ENCODE measurements around the gene ENDOD1.
A peak's percentile ranks its signal among the peaks of the same experiment; 100 is the strongest.

The ENDOD1 gene

GRCh38 chr11:95145430-95146060, 55.9 kb downstream of the ENDOD1 start:
- Histone ChIP-seq H3K27ac (ENCODE audit: insufficient read depth in 1 of 2, low read depth in 1 of 2, low read length in 2 of 2, poor library complexity in 1 of 2, severe bottlenecking in 2 of 2) (no peak overlapping the region), H3K4me1 (ENCODE audit: control extremely low read depth in 1 of 4, control insufficient read depth in 4 of 4, insufficient read depth in 4 of 4, low read length in 3 of 4) (peaks cover 11 to 47% (median 30%) of the 10 kb centered on the region in 4 experiments), H3K9me3 (ENCODE audit: control extremely low read depth in 1 of 5, control insufficient read depth in 4 of 5, insufficient read depth in 2 of 5, low read depth in 1 of 5, low read length in 4 of 5) (no peaks in the 10 kb centered on the region), H3K36me3 (ENCODE audit: control insufficient read depth in 4 of 4, insufficient read depth in 4 of 4, low read length in 3 of 4) (no peaks in the 10 kb centered on the region), H3K4me3 (ENCODE audit: control insufficient read depth in 1 of 7, extremely low read depth in 1 of 7, insufficient read depth in 4 of 7, low read depth in 2 of 7, low read length in 6 of 7) (no peak overlapping the region), H3K27me3 (replicated peaks in 2 of 5; ENCODE audit: control insufficient read depth in 4 of 5, insufficient read depth in 5 of 5, low read length in 4 of 5) (no peaks in the 10 kb centered on the region)
- ChIA-PET POLR2A (no interaction called here), CTCF (interaction anchor here (1.2 to 20.7 kb wide), 4 partner anchors 36 to 643 kb away, joined by 4 to 275 read pairs (median 8); partner anchors contain the start of genes FAM76B and SRSF8)
- WGBS (ENCODE audit: insufficient coverage), result 85% methylated on average over 3 of the region's 4 CpGs
- DNase-seq, result peak in 2 of 3 donors; percentile 25 to 37

DNA sequence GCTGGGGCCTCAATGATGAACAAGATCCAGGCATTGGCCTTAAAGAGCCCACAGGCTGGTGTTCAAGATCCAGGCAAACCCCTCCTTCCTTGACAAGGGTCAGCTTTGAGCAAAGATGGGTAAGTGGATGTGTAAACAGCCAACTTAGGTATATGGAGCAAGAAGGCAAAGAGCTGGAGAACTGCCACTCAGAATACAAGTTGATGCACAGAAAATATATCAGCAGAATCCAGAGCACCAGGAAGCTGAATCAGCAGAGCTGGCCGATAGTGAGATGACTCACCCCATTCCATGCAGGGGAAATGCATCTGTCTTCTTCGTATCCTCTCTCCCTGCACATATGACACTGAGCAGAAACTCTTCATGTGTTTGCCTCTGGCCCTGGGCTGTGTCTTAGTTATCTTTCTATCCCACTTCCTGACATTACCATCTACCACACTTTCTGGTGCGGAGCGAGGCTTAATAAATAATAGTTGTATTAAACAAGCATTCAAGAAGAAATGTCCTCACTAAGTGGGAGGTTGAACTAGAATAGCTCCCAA, 57.8 kb downstream of the ENDOD1 start:
- no peaks in the 10 kb centered on the region for H3K9me3 ChIP-seq (ENCODE audit: control extremely low read depth in 1 of 5, control insufficient read depth in 4 of 5, insufficient read depth in 2 of 5, low read depth in 1 of 5, low read length in 4 of 5)
- 0% methylated on average over 2 of the region's 4 CpGs for WGBS (ENCODE audit: insufficient coverage)
- POLR2A ChIA-PET, result interaction anchor here (1.0 to 1.5 kb wide), 5 partner anchors 39 to 641 kb away, joined by 3 to 5 read pairs (median 4); partner anchors contain the start of gene ENDOD1
- H3K36me3 ChIP-seq (ENCODE audit: control insufficient read depth in 4 of 4, insufficient read depth in 4 of 4, low read length in 3 of 4), result no peaks in the 10 kb centered on the region
- peak overlapping the region in 1 of 7 experiments; percentile 2 for H3K4me3 ChIP-seq (ENCODE audit: control insufficient read depth in 1 of 7, extremely low read depth in 1 of 7, insufficient read depth in 4 of 7, low read depth in 2 of 7, low read length in 6 of 7)
- peak overlapping the region; percentile 51 to 73 for H3K27ac ChIP-seq (ENCODE audit: insufficient read depth in 1 of 2, low read depth in 1 of 2, low read length in 2 of 2, poor library complexity in 1 of 2, severe bottlenecking in 2 of 2)
- peaks cover 13 to 64% (median 44%) of the 10 kb centered on the region in 4 experiments for H3K4me1 ChIP-seq (ENCODE audit: control extremely low read depth in 1 of 4, control insufficient read depth in 4 of 4, insufficient read depth in 4 of 4, low read length in 3 of 4)
- CTCF ChIA-PET, result interaction anchor here (0.9 to 20.7 kb wide), 14 partner anchors 9 to 1279 kb away, joined by 3 to 275 read pairs (median 4); partner anchors contain the start of genes FAM76B and SRSF8
- no peaks in the 10 kb centered on the region for H3K27me3 ChIP-seq (replicated peaks in 2 of 5; ENCODE audit: control insufficient read depth in 4 of 5, insufficient read depth in 5 of 5, low read length in 4 of 5)
- peak; percentile 85 to 97 (median 94) for DNase-seq

DNA sequence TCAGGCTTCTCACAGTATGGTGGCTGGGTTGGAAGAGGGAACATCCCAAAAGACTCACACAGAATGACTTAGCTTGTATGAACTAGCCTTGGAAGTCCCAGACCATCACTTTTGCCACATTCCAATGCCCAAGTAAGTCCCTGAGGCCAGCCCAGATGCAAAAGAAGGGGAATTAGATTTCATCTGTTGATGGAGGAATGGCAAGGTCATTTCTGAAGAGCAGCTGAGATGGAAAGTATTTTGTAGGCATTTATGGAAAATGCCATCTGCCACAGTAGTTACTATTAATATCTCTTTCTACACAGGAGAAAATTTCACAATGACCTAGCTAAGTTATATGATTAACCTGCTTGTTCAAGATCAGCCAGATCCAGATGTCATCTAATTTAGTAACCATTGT, 58.8 kb downstream of the ENDOD1 start:
- peak overlapping the region in 1 of 2 experiments; percentile 38 for H3K27ac ChIP-seq (ENCODE audit: insufficient read depth in 1 of 2, low read depth in 1 of 2, low read length in 2 of 2, poor library complexity in 1 of 2, severe bottlenecking in 2 of 2)

DNA sequence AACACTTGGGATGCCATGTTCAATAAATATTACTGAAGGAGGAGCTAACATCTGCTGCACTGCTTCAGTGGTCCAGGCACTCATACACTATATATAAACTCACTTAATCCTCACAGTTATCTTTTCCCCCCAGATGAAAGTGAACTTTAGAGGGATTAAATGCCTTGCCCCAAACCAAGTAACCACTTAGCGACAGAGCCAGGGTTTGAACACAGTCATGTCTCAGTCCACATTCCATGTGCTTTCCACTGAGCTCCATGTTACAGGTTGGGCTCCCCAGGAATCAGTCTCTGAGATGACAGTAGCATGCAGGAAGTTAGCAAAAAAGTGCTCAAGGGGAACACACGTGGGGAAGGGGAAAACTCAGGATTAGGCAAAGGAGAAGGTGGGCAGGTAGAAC, 59.3 kb downstream of the ENDOD1 start:
- H3K27ac ChIP-seq (ENCODE audit: insufficient read depth in 1 of 2, low read depth in 1 of 2, low read length in 2 of 2, poor library complexity in 1 of 2, severe bottlenecking in 2 of 2), result no peak overlapping the region
- no peaks in the 10 kb centered on the region for H3K9me3 ChIP-seq (ENCODE audit: control extremely low read depth in 1 of 5, control insufficient read depth in 4 of 5, insufficient read depth in 2 of 5, low read depth in 1 of 5, low read length in 4 of 5)
- 0% methylated on average over 1 of the region's 2 CpGs for WGBS (ENCODE audit: insufficient coverage)
- no peak for DNase-seq
- peaks cover 18 to 77% (median 57%) of the 10 kb centered on the region in 4 experiments for H3K4me1 ChIP-seq (ENCODE audit: control extremely low read depth in 1 of 4, control insufficient read depth in 4 of 4, insufficient read depth in 4 of 4, low read length in 3 of 4)
- no peaks in the 10 kb centered on the region for H3K27me3 ChIP-seq (replicated peaks in 2 of 5; ENCODE audit: control insufficient read depth in 4 of 5, insufficient read depth in 5 of 5, low read length in 4 of 5)
- H3K36me3 ChIP-seq (ENCODE audit: control insufficient read depth in 4 of 4, insufficient read depth in 4 of 4, low read length in 3 of 4), result no peaks in the 10 kb centered on the region
- ChIA-PET CTCF (interaction anchor here (1.0 to 20.7 kb wide), 8 partner anchors 10 to 1277 kb away, joined by 3 to 275 read pairs (median 8); partner anchors contain the start of gene SRSF8), POLR2A (interaction anchor here (0.6 kb wide), 1 partner anchor 592 kb away, joined by 3 read pairs; no protein-coding TSS in a partner anchor)
- no peak overlapping the region for H3K4me3 ChIP-seq (ENCODE audit: control insufficient read depth in 1 of 7, extremely low read depth in 1 of 7, insufficient read depth in 4 of 7, low read depth in 2 of 7, low read length in 6 of 7)

More for the DNA sequence above, 58.8 kb downstream of the ENDOD1 start:
- no peak for DNase-seq
- Histone ChIP-seq H3K4me1 (ENCODE audit: control extremely low read depth in 1 of 4, control insufficient read depth in 4 of 4, insufficient read depth in 4 of 4, low read length in 3 of 4) (peaks cover 15 to 72% (median 51%) of the 10 kb centered on the region in 4 experiments), H3K4me3 (ENCODE audit: control insufficient read depth in 1 of 7, extremely low read depth in 1 of 7, insufficient read depth in 4 of 7, low read depth in 2 of 7, low read length in 6 of 7) (no peak overlapping the region), H3K36me3 (ENCODE audit: control insufficient read depth in 4 of 4, insufficient read depth in 4 of 4, low read length in 3 of 4) (no peaks in the 10 kb centered on the region), H3K27me3 (replicated peaks in 2 of 5; ENCODE audit: control insufficient read depth in 4 of 5, insufficient read depth in 5 of 5, low read length in 4 of 5) (no peaks in the 10 kb centered on the region), H3K9me3 (ENCODE audit: control extremely low read depth in 1 of 5, control insufficient read depth in 4 of 5, insufficient read depth in 2 of 5, low read depth in 1 of 5, low read length in 4 of 5) (no peaks in the 10 kb centered on the region)
- POLR2A ChIA-PET, result interaction anchor here (0.6 to 1.5 kb wide), 4 partner anchors 58 to 640 kb away, joined by 3 to 5 read pairs (median 4); partner anchors contain the start of gene ENDOD1
- CTCF ChIA-PET, result interaction anchor here (1.0 to 20.7 kb wide), 10 partner anchors 10 to 1278 kb away, joined by 3 to 275 read pairs (median 4); partner anchors contain the start of gene SRSF8

- Histone ChIP-seq H3K4me3 (ENCODE audit: control insufficient read depth in 1 of 7, extremely low read depth in 1 of 7, insufficient read depth in 4 of 7, low read depth in 2 of 7, low read length in 6 of 7) (peak overlapping the region in 5 of 7 experiments; percentile 56 to 80 (median 79)), H3K9me3 (ENCODE audit: control extremely low read depth in 1 of 5, control insufficient read depth in 4 of 5, insufficient read depth in 2 of 5, low read depth in 1 of 5, low read length in 4 of 5) (no peaks in the 10 kb centered on the region), H3K36me3 (ENCODE audit: control insufficient read depth in 4 of 4, insufficient read depth in 4 of 4, low read length in 3 of 4) (no peaks in the 10 kb centered on the region), H3K27me3 (replicated peaks in 2 of 5; ENCODE audit: control insufficient read depth in 4 of 5, insufficient read depth in 5 of 5, low read length in 4 of 5) (no peaks in the 10 kb centered on the region), H3K27ac (ENCODE audit: insufficient read depth in 1 of 2, low read depth in 1 of 2, low read length in 2 of 2, poor library complexity in 1 of 2, severe bottlenecking in 2 of 2) (peak overlapping the region in 1 of 2 experiments; percentile 85), H3K4me1 (ENCODE audit: control extremely low read depth in 1 of 4, control insufficient read depth in 4 of 4, insufficient read depth in 4 of 4, low read length in 3 of 4) (peaks cover 19 to 78% (median 62%) of the 10 kb centered on the region in 4 experiments)
- ChIA-PET POLR2A (interaction anchor here (1.3 to 2.8 kb wide), 2 partner anchors 60 to 640 kb away, joined by 5 to 7 read pairs; partner anchors contain the start of genes CEP57, ENDOD1 and FAM76B), CTCF (interaction anchor here (0.6 to 20.7 kb wide), 11 partner anchors 8 to 640 kb away, joined by 3 to 277 read pairs (median 5); partner anchors contain the start of genes ENDOD1, FAM76B and SRSF8)
- 24% methylated on average over 22 of the region's 23 CpGs for WGBS (ENCODE audit: insufficient coverage)
- no peak for DNase-seq
These were observed 60.2 kb downstream of the ENDOD1 start for GRCh38 chr11:95149651-95150364.

GRCh38 chr11:95150956-95151684, 61.5 kb downstream of the ENDOD1 start:
- Histone ChIP-seq H3K4me3 (ENCODE audit: control insufficient read depth in 1 of 7, extremely low read depth in 1 of 7, insufficient read depth in 4 of 7, low read depth in 2 of 7, low read length in 6 of 7) (peak overlapping the region; percentile 46 to 80 (median 64)), H3K27me3 (replicated peaks in 2 of 5; ENCODE audit: control insufficient read depth in 4 of 5, insufficient read depth in 5 of 5, low read length in 4 of 5) (no peaks in the 10 kb centered on the region), H3K36me3 (ENCODE audit: control insufficient read depth in 4 of 4, insufficient read depth in 4 of 4, low read length in 3 of 4) (no peaks in the 10 kb centered on the region), H3K9me3 (ENCODE audit: control extremely low read depth in 1 of 5, control insufficient read depth in 4 of 5, insufficient read depth in 2 of 5, low read depth in 1 of 5, low read length in 4 of 5) (no peaks in the 10 kb centered on the region), H3K27ac (ENCODE audit: insufficient read depth in 1 of 2, low read depth in 1 of 2, low read length in 2 of 2, poor library complexity in 1 of 2, severe bottlenecking in 2 of 2) (peak overlapping the region; percentile 54 to 85), H3K4me1 (ENCODE audit: control extremely low read depth in 1 of 4, control insufficient read depth in 4 of 4, insufficient read depth in 4 of 4, low read length in 3 of 4) (peaks cover 19 to 82% (median 62%) of the 10 kb centered on the region in 4 experiments)
- DNase-seq, result peak; percentile 95 to 97 (median 96)
- WGBS (ENCODE audit: insufficient coverage), result 0% methylated on average over 47 of the region's 55 CpGs
- POLR2A ChIA-PET, result interaction anchor here (0.5 to 2.8 kb wide), 4 partner anchors 62 to 639 kb away, joined by 3 to 7 read pairs (median 4); partner anchors contain the start of genes CEP57, ENDOD1 and FAM76B
- CTCF ChIA-PET, result interaction anchor here (0.7 to 20.7 kb wide), 22 partner anchors 8 to 644 kb away, joined by 3 to 277 read pairs (median 4); partner anchors contain the start of genes ENDOD1 and SRSF8
